CD14-positive monocyte (primary cell): ENCODE measurements around the gene ELOB. TPM values are rescaled to one million over a fixed set of nuclear protein-coding genes. Genes with fewer than 3 reads are reported as not detected.
"Not testable (repeated sequence)": the region's sequence is repeated elsewhere in the genome, so short reads cannot be mapped to it uniquely, and the experiment has no call there.

Experiments
- DNase-seq, 3 donors: peaks; one replicate each; pipeline ENCODE4 v3.0.0-alpha.2; 2011 to 2022
- H2AFZ ChIP-seq: 2 replicates; pipeline ENCODE4 v1.6.0; 2012; ENCODE audit warnings: mild to moderate bottlenecking, low read depth, low read length, inconsistent platforms; ENCODE audit not compliant: insufficient read depth, poor library complexity, severe bottlenecking
- H3K27ac ChIP-seq, 2 donors: 1 replicate in 1 of 2; 2 replicates in 1 of 2; pipeline ENCODE4 v1.5.1; 2012 to 2013; ENCODE audit warnings: low read length in 2 of 2, control low read depth in 1 of 2, inconsistent platforms in 1 of 2, low read depth in 1 of 2, mild to moderate bottlenecking in 1 of 2
- H3K27me3 ChIP-seq, 2 donors: one replicate each; pipeline versions ENCODE4 v1.6.0 to v1.6.1; 2011 to 2013; ENCODE audit warnings: low read length in 2 of 2; ENCODE audit not compliant: control insufficient read depth in 2 of 2, insufficient read depth in 2 of 2
- H3K36me3 ChIP-seq, 2 donors: replicated peaks in 1 of 2; 1 replicate in 1 of 2; 2 replicates in 1 of 2; pipeline versions ENCODE4 v1.5.1 to v1.6.1; 2012 to 2013; ENCODE audit warnings: low read length in 2 of 2, control low read depth in 1 of 2, inconsistent platforms in 1 of 2, mild to moderate bottlenecking in 1 of 2; ENCODE audit not compliant: insufficient read depth in 2 of 2, control insufficient read depth in 1 of 2
- H3K4me1 ChIP-seq, 2 donors: 1 replicate in 1 of 2; 2 replicates in 1 of 2; pipeline versions ENCODE4 v1.5.1 to v1.6.1; 2012 to 2013; ENCODE audit warnings: low read length in 2 of 2, control low read depth in 1 of 2, inconsistent platforms in 1 of 2, mild to moderate bottlenecking in 1 of 2, moderate library complexity in 1 of 2; ENCODE audit not compliant: insufficient read depth in 2 of 2, control insufficient read depth in 1 of 2
- H3K4me2 ChIP-seq: replicated peaks from 2 replicates; pipeline ENCODE3; 2012; ENCODE audit warnings: low read length, moderate library complexity, mild to moderate bottlenecking; ENCODE audit not compliant: poor library complexity, severe bottlenecking; ENCODE audit errors: extremely low read depth
- H3K4me3 ChIP-seq, 3 experiments: fragments of 200-600 bp in 1 of 3; sonication (generic) in 1 of 3; replicated peaks in 1 of 3; 1 replicate in 2 of 3; 2 replicates in 1 of 3; pipeline ENCODE4 v1.5.1; 2011 to 2013; ENCODE audit warnings: low read length in 3 of 3, mild to moderate bottlenecking in 3 of 3, control low read depth in 2 of 3, low read depth in 2 of 3, inconsistent platforms in 1 of 3, moderate library complexity in 1 of 3
- H3K79me2 ChIP-seq: 2 replicates; pipeline ENCODE4 v1.6.0; 2012; ENCODE audit warnings: mild to moderate bottlenecking, control low read depth, inconsistent platforms, low read length, moderate library complexity; ENCODE audit not compliant: insufficient read depth
- H3K9ac ChIP-seq: 2 replicates; pipeline ENCODE4 v1.6.0; 2017; ENCODE audit warnings: low read length, mild to moderate bottlenecking; ENCODE audit not compliant: insufficient read depth, poor library complexity, severe bottlenecking
- H3K9me3 ChIP-seq, 2 donors: replicated peaks in 1 of 2; 1 replicate in 1 of 2; 2 replicates in 1 of 2; pipeline versions ENCODE4 v1.5.1 to v1.6.1; 2012 to 2013; ENCODE audit warnings: low read length in 2 of 2, control low read depth in 1 of 2; ENCODE audit not compliant: control insufficient read depth in 1 of 2, insufficient read depth in 1 of 2
- H4K20me1 ChIP-seq: 2 replicates; pipeline ENCODE4 v1.6.0; 2012; ENCODE audit warnings: mild to moderate bottlenecking, low read length, control low read depth, moderate library complexity; ENCODE audit not compliant: insufficient read depth
- H3K27ac Mint-ChIP-seq, 7 donors: one replicate each; pipeline ENCODE4 v1.8.0; 2020; ENCODE audit warnings: mild to moderate bottlenecking in 7 of 7, mixed read lengths in 7 of 7, moderate library complexity in 6 of 7, inconsistent platforms in 2 of 7
- H3K27me3 Mint-ChIP-seq, 3 donors: one replicate each; pipeline ENCODE4 v1.8.0; 2021 to 2022; ENCODE audit warnings: low read depth in 3 of 3, mild to moderate bottlenecking in 3 of 3, mixed read lengths in 3 of 3, moderate library complexity in 3 of 3, inconsistent platforms in 1 of 3
- H3K36me3 Mint-ChIP-seq, 2 donors: one replicate each; pipeline ENCODE4 v1.8.0; 2020; ENCODE audit warnings: mixed read lengths in 2 of 2, inconsistent platforms in 1 of 2, mild to moderate bottlenecking in 1 of 2
- H3K4me1 Mint-ChIP-seq: one replicate; pipeline ENCODE4 v1.8.0; 2020; ENCODE audit warnings: mild to moderate bottlenecking, mixed read lengths
- H3K4me3 Mint-ChIP-seq, 2 donors: one replicate each; pipeline ENCODE4 v1.8.0; 2020; ENCODE audit warnings: mild to moderate bottlenecking in 2 of 2, mixed read lengths in 2 of 2, moderate library complexity in 1 of 2
- H3K9me3 Mint-ChIP-seq, 7 donors: one replicate each; pipeline ENCODE4 v1.8.0; 2020 to 2022; ENCODE audit warnings: mixed read lengths in 7 of 7, mild to moderate bottlenecking in 6 of 7, moderate library complexity in 6 of 7, inconsistent platforms in 2 of 7
- WGBS: methylation state at CpG from one replicate; pipeline ENCODE4 v1.1.5; 2013; ENCODE audit warnings: missing lambda C conversion rate; ENCODE audit not compliant: insufficient coverage; 5-methylcytosine and 5-hydroxymethylcytosine counted together
- intact Hi-C, 2 donors: fragments of 100-400 bp; cut with micrococcal nuclease; formaldehyde crosslinking; loops; one replicate each; pipeline versions ENCODE4 v1.15.0 to v1.15.1; 2023
- polyA plus RNA-seq, 3 donors: library from polyadenylated mRNA; depleted of rRNA in 1 of 3; unstranded in 2 of 3; stranded (reverse) in 1 of 3; fragments of 300-500 nt in 2 of 3; fragments of >200 nt in 1 of 3; fragmentation: Illumina TruSeq in 2 of 3; gene quantifications; 1 replicate in 2 of 3; 2 replicates in 1 of 3; pipeline ENCODE4 v1.2.3, GENCODE V29; 2012 to 2021
- TF ChIP-seq, protein P1 (sequence below): fragments of 200-600 bp; IDR thresholded peaks from one replicate; pipeline ENCODE4 v1.8.0; 2022; ENCODE audit warnings: antibody characterized with exemption, mild to moderate bottlenecking

Gene ELOB
- polyA plus RNA-seq, 3 donors = 150 to 405 (median 363) TPM

DNA sequence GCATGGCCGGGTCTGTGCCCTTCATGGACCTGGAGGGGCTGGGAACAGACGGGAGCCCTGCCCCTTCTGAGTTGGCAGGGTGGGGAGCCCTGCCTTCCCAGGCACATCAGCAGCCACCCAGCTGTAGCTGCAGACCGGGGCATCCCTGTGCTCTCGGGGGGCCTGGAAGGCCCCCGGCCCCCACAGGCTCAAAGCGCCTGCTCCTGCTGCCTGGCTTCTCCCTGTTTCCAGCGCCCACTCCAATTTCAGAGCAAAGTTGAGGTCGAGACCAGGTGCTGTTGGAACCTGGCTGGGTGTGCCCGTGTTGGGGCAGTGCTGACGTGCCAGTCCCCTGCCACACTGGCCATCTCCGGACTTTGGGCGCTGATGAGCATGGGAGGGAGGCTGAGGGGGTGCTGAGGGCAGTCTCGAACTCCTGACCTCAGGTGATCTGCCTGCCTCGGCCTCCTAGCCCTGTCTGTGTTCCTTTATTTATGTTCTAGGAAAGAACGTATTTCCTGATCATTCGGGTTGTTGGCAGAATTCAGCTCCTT lies 52.2 kb downstream of the ELOB start:
- no peak overlapping the region for H3K27ac Mint-ChIP-seq
- intact Hi-C loops = loop anchor here in 1 of 2 donors (5.0 kb wide), 1 partner anchor 53 kb away; no protein-coding TSS in a partner anchor
- Histone ChIP-seq H4K20me1 (no peaks in the 10 kb centered on the region), H3K4me3 (no peak overlapping the region), H3K27ac (no peak overlapping the region), H3K4me1 (peaks cover 5 to 15% of the 10 kb centered on the region in 2 donors), H3K27me3 (no peaks in the 10 kb centered on the region), H3K36me3 (no peaks in the 10 kb centered on the region), H3K9me3 (no peaks in the 10 kb centered on the region), H3K4me2 (no peak overlapping the region), H3K9ac (no peak overlapping the region), H3K79me2 (no peaks in the 10 kb centered on the region), H2AFZ (no peak overlapping the region)
- TF ChIP-seq, protein P1, sequence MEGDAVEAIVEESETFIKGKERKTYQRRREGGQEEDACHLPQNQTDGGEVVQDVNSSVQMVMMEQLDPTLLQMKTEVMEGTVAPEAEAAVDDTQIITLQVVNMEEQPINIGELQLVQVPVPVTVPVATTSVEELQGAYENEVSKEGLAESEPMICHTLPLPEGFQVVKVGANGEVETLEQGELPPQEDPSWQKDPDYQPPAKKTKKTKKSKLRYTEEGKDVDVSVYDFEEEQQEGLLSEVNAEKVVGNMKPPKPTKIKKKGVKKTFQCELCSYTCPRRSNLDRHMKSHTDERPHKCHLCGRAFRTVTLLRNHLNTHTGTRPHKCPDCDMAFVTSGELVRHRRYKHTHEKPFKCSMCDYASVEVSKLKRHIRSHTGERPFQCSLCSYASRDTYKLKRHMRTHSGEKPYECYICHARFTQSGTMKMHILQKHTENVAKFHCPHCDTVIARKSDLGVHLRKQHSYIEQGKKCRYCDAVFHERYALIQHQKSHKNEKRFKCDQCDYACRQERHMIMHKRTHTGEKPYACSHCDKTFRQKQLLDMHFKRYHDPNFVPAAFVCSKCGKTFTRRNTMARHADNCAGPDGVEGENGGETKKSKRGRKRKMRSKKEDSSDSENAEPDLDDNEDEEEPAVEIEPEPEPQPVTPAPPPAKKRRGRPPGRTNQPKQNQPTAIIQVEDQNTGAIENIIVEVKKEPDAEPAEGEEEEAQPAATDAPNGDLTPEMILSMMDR = no peak
- H3K4me1 Mint-ChIP-seq = peaks cover 7% of the 10 kb centered on the region
- H3K36me3 Mint-ChIP-seq = no peaks in the 10 kb centered on the region
- DNase-seq = no peak
- WGBS = 79% methylated on average over 15 of the region's 16 CpGs
- no peaks in the 10 kb centered on the region for H3K9me3 Mint-ChIP-seq
- H3K4me3 Mint-ChIP-seq = no peak overlapping the region
- H3K27me3 Mint-ChIP-seq = peaks cover 2 to 11% (median 5%) of the 10 kb centered on the region in 3 donors

- H3K4me2 ChIP-seq = no peak overlapping the region
- no peaks in the 10 kb centered on the region for H3K79me2 ChIP-seq
- WGBS = 78% methylated on average over 4 of the region's 7 CpGs
- no peak overlapping the region for H2AFZ ChIP-seq
- intact Hi-C loops = loop anchor here in 1 of 2 donors (5.0 kb wide), 1 partner anchor 52 kb away; no protein-coding TSS in a partner anchor
- no peaks in the 10 kb centered on the region for H3K27me3 ChIP-seq
- no peak overlapping the region for H3K9ac ChIP-seq
- TF ChIP-seq, protein P1 = no peak
- no peaks in the 10 kb centered on the region for H3K9me3 ChIP-seq
- no peaks in the 10 kb centered on the region for H3K36me3 ChIP-seq
- Mint-ChIP-seq H3K9me3 (no peaks in the 10 kb centered on the region), H3K36me3 (no peaks in the 10 kb centered on the region), H3K4me1 (peaks cover 7% of the 10 kb centered on the region), H3K27ac (no peak overlapping the region), H3K4me3 (no peak overlapping the region), H3K27me3 (peaks cover 2 to 11% (median 5%) of the 10 kb centered on the region in 3 donors)
- DNase-seq = no peak
- no peaks in the 10 kb centered on the region for H4K20me1 ChIP-seq
- H3K27ac ChIP-seq = no peak overlapping the region
- peaks cover 5 to 15% of the 10 kb centered on the region in 2 donors for H3K4me1 ChIP-seq
- no peak overlapping the region for H3K4me3 ChIP-seq
Measured at GRCh38 chr16:2724088-2724676, 52.9 kb downstream of the ELOB start.

- WGBS = 63% methylated on average over 4 of the region's 14 CpGs
- H3K79me2 ChIP-seq, H3K9me3 ChIP-seq, H3K4me1 Mint-ChIP-seq, H3K36me3 Mint-ChIP-seq, H3K36me3 ChIP-seq, H3K9me3 Mint-ChIP-seq, H4K20me1 ChIP-seq, DNase-seq, H3K27me3 ChIP-seq: not testable (repeated sequence)
- Histone ChIP-seq H3K27ac (peak overlapping the region in 1 of 2 donors; percentile 61), H3K9ac (peak overlapping the region; percentile 69), H2AFZ (peak overlapping the region; percentile 88), H3K4me3 (peak overlapping the region; percentile 6 to 79 (median 21)), H3K4me2 (peak overlapping the region; percentile 88), H3K4me1 (peaks cover 5 to 15% of the 10 kb centered on the region in 2 donors)
- intact Hi-C loops = loop anchor here in 1 of 2 donors (5.0 kb wide), 1 partner anchor 49 kb away; no protein-coding TSS in a partner anchor
- peak overlapping the region in 3 of 7 donors; percentile 19 to 70 (median 50) for H3K27ac Mint-ChIP-seq
- peak overlapping the region in 1 of 2 donors; percentile 47 for H3K4me3 Mint-ChIP-seq
- H3K27me3 Mint-ChIP-seq = peaks cover 2 to 16% (median 11%) of the 10 kb centered on the region in 3 donors
Measured at GRCh38 chr16:2721634-2722173, 55.4 kb downstream of the ELOB start.
